ENCODE data around the gene CD74. TPM values are rescaled to one million over a fixed set of nuclear protein-coding genes. Genes with fewer than 3 reads are reported as not detected.
A peak's percentile ranks its signal among the peaks of the same experiment; 100 is the strongest.

Gene CD74
- total and polyA plus RNA-seq, 2 of the 4 experiments (the other 2 are of a cell fraction), result 0.18 to 1.1 TPM

- no peak for ATAC-seq (ENCODE audit: low read depth)
- H3K56ac ChIP-seq (ENCODE audit: extremely low read depth, insufficient read depth, low read length), result no peak overlapping the region
- no peaks in the 10 kb centered on the region for H3K27me3 ChIP-seq (ENCODE audit: control insufficient read depth, insufficient read depth, low read length)
- BruUV-seq (replicated peaks), result no TSS peak
- no peak overlapping the region for H2AFZ ChIP-seq (replicated peaks; ENCODE audit: low read length, poor library complexity)
- H2AK5ac ChIP-seq (ENCODE audit: low read depth, low read length), result no peak overlapping the region
- POLR2A ChIA-PET (ENCODE audit: unreplicated experiment), result no interaction called here
- peaks cover 9% of the 10 kb centered on the region for H3K9me1 ChIP-seq (ENCODE audit: insufficient read depth, low read length)
- intact Hi-C loops (cut with micrococcal nuclease), result no loop called here
- no peak overlapping the region for H2BK20ac ChIP-seq (ENCODE audit: low read depth, low read length)
- in situ Hi-C loops (cut with MboI; ENCODE audit: low sequenced_read_pairs), result loop anchor here (25.0 kb wide), 2 partner anchors 610 to 810 kb away; no protein-coding TSS in a partner anchor
- no peak for DNase-seq
- H3K4me2 ChIP-seq (ENCODE audit: low read depth, low read length), result no peak overlapping the region
- no peak overlapping the region for H4K5ac ChIP-seq (ENCODE audit: low read depth, low read length)
- dilution Hi-C loops (cut with HindIII; ENCODE audit: low sequenced_read_pairs, unreplicated experiment), result no loop called here
- H3K36me3 ChIP-seq (ENCODE audit: control insufficient read depth, insufficient read depth, low read length), result peaks cover 50% of the 10 kb centered on the region
- no peak overlapping the region for H2BK15ac ChIP-seq (ENCODE audit: low read depth, low read length)
- TF ChIP-seq MAZ (IDR thresholded peaks at IDR 0.05; ENCODE audit: borderline replicate concordance, low read depth, low read length), result no peak
- WGBS, 2 experiments (ENCODE audit: extremely low coverage in 2 of 2, insufficient read length in 1 of 2), result 100% methylated on average over 3 of the region's 6 CpGs; no CpG with 5 or more reads in 1 of the 2 experiments
- H3K14ac ChIP-seq (replicated peaks; ENCODE audit: low read depth, low read length), result no peak overlapping the region
- no peak overlapping the region for H2AK9ac ChIP-seq (replicated peaks; ENCODE audit: low read depth, low read length, poor library complexity)
- no peak overlapping the region for H2BK120ac ChIP-seq (ENCODE audit: low read depth, low read length)
- H3K18ac ChIP-seq (ENCODE audit: low read depth, low read length), result no peak overlapping the region
- H3K4me3 ChIP-seq (ENCODE audit: insufficient read depth, low read depth, low read length), result no peak overlapping the region
- no peak overlapping the region for H3K27ac ChIP-seq (ENCODE audit: insufficient read depth, low read length)
- no peak overlapping the region for H2BK5ac ChIP-seq (ENCODE audit: low read depth, low read length, poor library complexity, severe bottlenecking)
- H4K91ac ChIP-seq (ENCODE audit: insufficient read depth, low read depth, low read length), result no peak overlapping the region
- peaks cover 35 to 63% of the 10 kb centered on the region in 2 experiments for H3K79me1 ChIP-seq (ENCODE audit: low read depth in 1 of 2, low read length in 2 of 2)
- H3K9ac ChIP-seq (ENCODE audit: low read depth, low read length), result 0 out of 2 replicates have a peak overlapping the region, but pooled peaks have one; percentile 71
- peaks cover 4% of the 10 kb centered on the region for H3K4me1 ChIP-seq (ENCODE audit: control insufficient read depth, insufficient read depth, low read length)
- H3K9me3 ChIP-seq (ENCODE audit: control insufficient read depth, insufficient read depth, low read length), result no peaks in the 10 kb centered on the region
- peaks cover 69% of the 10 kb centered on the region for H4K20me1 ChIP-seq (ENCODE audit: insufficient read depth, low read length)
- CTCF ChIA-PET, result no interaction called here
- H3K23ac ChIP-seq (ENCODE audit: low read depth, low read length), result peak overlapping the region; percentile 41
- H3K4ac ChIP-seq (ENCODE audit: low read depth, low read length), result no peak overlapping the region
- H4K8ac ChIP-seq (ENCODE audit: low read depth in 2 of 2, low read length in 2 of 2), result no peak overlapping the region
These were observed 34.5 kb upstream of the CD74 start for GRCh38 chr5:150447188-150447587.
